ENCODE measurements around the gene CCDC92B. TPM values are rescaled to one million over a fixed set of nuclear protein-coding genes. Genes with fewer than 3 reads are reported as not detected.

The CCDC92B gene
- total and polyA plus RNA-seq, 9 of the 15 experiments (the other 6 are each of a cell fraction or from before 2014, with no cell fraction given): not detected

GRCh38 chr17:2712300-2713043, 37.0 kb downstream of the CCDC92B start (continued):
- TF ChIP-seq NR2C2 (CRISPR knock-in tag; IDR thresholded peaks at IDR 0.05) (no peak), NR2C2 (tag; IDR thresholded peaks at IDR 0.05) (no peak)

GRCh38 chr17:2711608-2712299, 37.7 kb downstream of the CCDC92B start, which contains the start of gene CLUH:
CLUH (minus strand) TSS chr17:2711764; CDS start chr17:2711661, 103 bp downstream.
- Histone ChIP-seq H3K36me3 (ENCODE audit: control insufficient read depth, insufficient read depth, low read length) (peaks cover 28% of the 10 kb centered on the region; the same call in 1 of the 3 replicates), H3K27me3 (ENCODE audit: control insufficient read depth in 2 of 2, insufficient read depth in 2 of 2, low read length in 2 of 2) (no peaks in the 10 kb centered on the region), H3K9me1 (ENCODE audit: control insufficient read depth, insufficient read depth, low read length) (peaks cover 5% of the 10 kb centered on the region), H3K27ac (ENCODE audit: extremely low read depth, low read depth, low read length) (peak within 1 kb of the TSS; percentile 80), H3K4me1 (replicated peaks in 1 of 2; ENCODE audit: control insufficient read depth in 2 of 2, insufficient read depth in 2 of 2, low read length in 2 of 2) (peaks cover 24 to 61% of the 10 kb centered on the region in 2 experiments; a peak in 4 of 5 replicates), H4K20me1 (replicated peaks; ENCODE audit: control insufficient read depth, insufficient read depth, low read length) (peaks cover 20% of the 10 kb centered on the region), H3K79me2 (ENCODE audit: control insufficient read depth, insufficient read depth, low read length) (peaks cover 61% of the 10 kb centered on the region), H2AFZ (ENCODE audit: low read depth, low read length) (peak within 1 kb of the TSS; percentile 84), H3K4me3 (peak within 1 kb of the TSS; percentile 70), H3K9me3 (replicated peaks; ENCODE audit: control insufficient read depth, insufficient read depth, low read depth, low read length) (no peaks in the 10 kb centered on the region), H3K4me2 (ENCODE audit: insufficient read depth, low read length) (peak within 1 kb of the TSS; percentile 96), H3K9ac (ENCODE audit: insufficient read depth in 1 of 2, low read depth in 2 of 2, low read length in 2 of 2) (peak within 1 kb of the TSS; percentile 67 to 99)
- POLR2A ChIA-PET: interaction anchor here (1.3 kb wide), 1 partner anchor 10 kb away, joined by 3 read pairs; no protein-coding TSS in a partner anchor
- in situ Hi-C loops (cut with MboI): no loop called here
- ATAC-seq (peak; percentile 87), DNase-seq (ENCODE audit: extremely low read depth in 1 of 4, low spot score in 3 of 4) (peak; percentile 81 to 97 (median 88)), FAIRE-seq (peak; percentile 95)
- CTCF ChIA-PET (ENCODE audit: low intra/inter-chr PET ratio): no interaction called here
- BruUV-seq (replicated peaks): TSS peak; percentile 91
- 4% methylated on average over 20 of the region's 76 CpGs for whole genome bisulfite sequencing (ENCODE audit: insufficient coverage, low coverage, missing lambda C conversion rate)
- intact Hi-C loops (cut with micrococcal nuclease): no loop called here
- TF ChIP-seq YY1 (IDR thresholded peaks at IDR 0.05; ENCODE audit: borderline replicate concordance in 1 of 3, control insufficient read depth in 1 of 3, extremely low read depth in 1 of 3, insufficient read depth in 3 of 3, insufficient read length in 1 of 3, insufficient replicate concordance in 2 of 3, low read depth in 1 of 3, low read length in 2 of 3) (peak in 2 of 3 experiments; percentile 32), RNF219 (CRISPR knock-in tag; IDR thresholded peaks at IDR 0.05) (no peak), TBL1XR1 (IDR thresholded peaks at IDR 0.05; ENCODE audit: low read length in 2 of 2) (no peak), FOSL1 (tag; conservative IDR thresholded peaks at IDR 0.05) (peak; percentile 64), HLTF (IDR thresholded peaks at IDR 0.05) (no peak), ZNF830 (CRISPR knock-in tag; IDR thresholded peaks at IDR 0.05) (no peak), CREB5 (CRISPR knock-in tag; IDR thresholded peaks at IDR 0.05) (no peak), TBP (optimal IDR thresholded peaks at IDR 0.05; ENCODE audit: low read depth, low read length) (peak; percentile 65), ATF1 (CRISPR knock-in tag; IDR thresholded peaks at IDR 0.05) (no peak), ATF1 (tag; IDR thresholded peaks at IDR 0.05) (peak; percentile 82), ATF6 (CRISPR knock-in tag; IDR thresholded peaks at IDR 0.05) (0 out of 2 replicates have a peak, but pooled peaks have one; percentile 55)
